ENCODE results near the gene ASAP3. TPM values are rescaled to one million over a fixed set of nuclear protein-coding genes. Genes with fewer than 3 reads are reported as not detected.

The ASAP3 gene
- total and polyA plus RNA-seq, 2 of the 4 experiments (the other 2 are of a cell fraction): 18.6 to 18.8 TPM

- no peak overlapping the region for H3K14ac ChIP-seq (replicated peaks; ENCODE audit: low read depth, low read length)
- ATAC-seq (ENCODE audit: low read depth): peak; percentile 86
- peaks cover 0 to 15% of the 10 kb centered on the region in 2 experiments; a peak in 2 of 4 replicates for H3K79me1 ChIP-seq (ENCODE audit: low read depth in 1 of 2, low read length in 2 of 2)
- no peak overlapping the region for H3K9ac ChIP-seq (ENCODE audit: low read depth, low read length)
- H2BK120ac ChIP-seq (ENCODE audit: low read depth, low read length): peak overlapping the region; percentile 70
- no peak overlapping the region for H3K18ac ChIP-seq (ENCODE audit: low read depth, low read length)
- peak overlapping the region; percentile 15; the same call in 1 of the 3 replicates for H2BK15ac ChIP-seq (ENCODE audit: low read depth, low read length)
- no TSS peak for BruUV-seq (replicated peaks)
- ChIA-PET POLR2A (ENCODE audit: unreplicated experiment) (interaction anchor here (0.7 kb wide), 1 partner anchor 49 kb away, joined by 4 read pairs; the partner anchor contains the start of gene HNRNPR), CTCF (interaction anchor here (2.8 kb wide), 1 partner anchor 10 kb away, joined by 16 read pairs; no protein-coding TSS in a partner anchor)
- H3K36me3 ChIP-seq (ENCODE audit: control insufficient read depth, insufficient read depth, low read length): no peaks in the 10 kb centered on the region
- no peak overlapping the region for H3K23ac ChIP-seq (ENCODE audit: low read depth, low read length)
- H3K4me3 ChIP-seq (ENCODE audit: insufficient read depth, low read depth, low read length): no peak overlapping the region
- H3K56ac ChIP-seq (ENCODE audit: extremely low read depth, insufficient read depth, low read length): no peak overlapping the region
- in situ Hi-C loops (cut with MboI; ENCODE audit: low sequenced_read_pairs) (no loop called here), intact Hi-C loops (cut with micrococcal nuclease) (no loop called here), dilution Hi-C loops (cut with HindIII; ENCODE audit: low sequenced_read_pairs, unreplicated experiment) (no loop called here)
- no peak for TF ChIP-seq MAZ (IDR thresholded peaks at IDR 0.05; ENCODE audit: borderline replicate concordance, low read depth, low read length)
- peak; percentile 24; the same call in 1 of the 2 replicates for TF ChIP-seq BHLHE40 (IDR thresholded peaks at IDR 0.05; ENCODE audit: low read depth, low read length)
- peak; percentile 61; the same call in 1 of the 2 replicates for TF ChIP-seq FOS (IDR thresholded peaks at IDR 0.05; ENCODE audit: low read depth, low read length)
- TF ChIP-seq RAD21 (IDR thresholded peaks at IDR 0.05; ENCODE audit: low read length): 0 out of 2 replicates have a peak, but pooled peaks have one; percentile 7
- peak overlapping the region; percentile 68; the same call in 1 of the 2 replicates for H3K27ac ChIP-seq (ENCODE audit: insufficient read depth, low read length)
- H2BK5ac ChIP-seq (ENCODE audit: low read depth, low read length, poor library complexity, severe bottlenecking): peak overlapping the region; percentile 42
- H3K4me1 ChIP-seq (ENCODE audit: control insufficient read depth, insufficient read depth, low read length): peaks cover 17% of the 10 kb centered on the region
- peak overlapping the region; percentile 50; the same call in 1 of the 2 replicates for H2AK5ac ChIP-seq (ENCODE audit: low read depth, low read length)
- no peak overlapping the region for H4K5ac ChIP-seq (ENCODE audit: low read depth, low read length)
- H3K4me2 ChIP-seq (ENCODE audit: low read depth, low read length): no peak overlapping the region
- H2AK9ac ChIP-seq (replicated peaks; ENCODE audit: low read depth, low read length, poor library complexity): no peak overlapping the region
- peak overlapping the region; percentile 64; the same call in 1 of the 2 replicates for H3K4ac ChIP-seq (ENCODE audit: low read depth, low read length)
- H4K20me1 ChIP-seq (ENCODE audit: insufficient read depth, low read length): 0 out of 2 replicates have a peak, but pooled peaks cover 7% of the 10 kb centered on the region
- H3K27me3 ChIP-seq (ENCODE audit: control insufficient read depth, insufficient read depth, low read length): no peaks in the 10 kb centered on the region
- no peaks in the 10 kb centered on the region for H3K9me3 ChIP-seq (ENCODE audit: control insufficient read depth, insufficient read depth, low read length)
- peaks cover 27% of the 10 kb centered on the region for H3K9me1 ChIP-seq (ENCODE audit: insufficient read depth, low read length)
- H4K8ac ChIP-seq (ENCODE audit: low read depth in 2 of 2, low read length in 2 of 2): peak overlapping the region in 1 of 2 experiments; percentile 68; a peak in 1 of 4 replicates
- 92% methylated on average over 7 of the region's 15 CpGs; no CpG with 5 or more reads in 1 of the 2 experiments for WGBS, 2 experiments (ENCODE audit: extremely low coverage in 2 of 2, insufficient read length in 1 of 2)
- peak overlapping the region; percentile 34 for H2AFZ ChIP-seq (replicated peaks; ENCODE audit: low read length, poor library complexity)
- H4K91ac ChIP-seq (ENCODE audit: insufficient read depth, low read depth, low read length): peak overlapping the region; percentile 46; the same call in 1 of the 2 replicates
- DNase-seq: peak; percentile 76
- H2BK20ac ChIP-seq (ENCODE audit: low read depth, low read length): peak overlapping the region; percentile 35; the same call in 1 of the 2 replicates
These were observed 90.3 kb downstream of the ASAP3 start for GRCh38 chr1:23393706-23394105.
